NCI-H526 treated with DMSO at 0.1 percent for 48 hours (cell line): ENCODE results near the gene MOV10L1.

Experiments used
- DNase-seq: peaks from one replicate; lab custom pipeline; 2025; lab: John Stamatoyannopoulos, UW

The MOV10L1 gene

DNA sequence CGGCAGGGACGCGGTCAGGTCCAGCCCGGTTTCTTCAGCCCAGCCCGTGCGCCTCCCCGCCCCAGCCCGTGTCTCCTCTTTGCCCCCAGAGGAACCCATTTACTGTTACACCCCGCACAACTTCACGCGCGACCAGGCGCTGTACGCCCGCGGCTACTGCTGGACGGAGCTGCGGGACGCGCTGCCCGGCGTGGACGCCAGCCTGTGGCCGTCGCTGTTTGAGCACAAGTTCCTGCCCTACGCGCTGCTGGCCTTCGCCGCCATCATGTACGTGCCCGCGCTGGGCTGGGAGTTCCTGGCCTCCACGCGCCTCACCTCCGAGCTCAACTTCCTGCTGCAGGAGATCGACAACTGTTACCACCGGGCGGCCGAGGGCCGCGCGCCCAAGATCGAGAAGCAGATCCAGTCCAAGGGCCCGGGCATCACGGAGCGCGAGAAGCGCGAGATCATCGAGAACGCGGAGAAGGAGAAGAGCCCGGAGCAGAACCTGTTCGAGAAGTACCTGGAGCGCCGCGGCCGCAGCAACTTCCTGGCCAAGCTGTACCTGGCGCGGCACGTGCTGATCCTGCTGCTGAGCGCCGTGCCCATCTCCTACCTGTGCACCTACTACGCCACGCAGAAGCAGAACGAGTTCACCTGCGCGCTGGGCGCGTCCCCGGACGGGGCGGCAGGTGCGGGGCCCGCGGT lies 87.2 kb downstream of the MOV10L1 start:
- no peak for DNase-seq

DNA sequence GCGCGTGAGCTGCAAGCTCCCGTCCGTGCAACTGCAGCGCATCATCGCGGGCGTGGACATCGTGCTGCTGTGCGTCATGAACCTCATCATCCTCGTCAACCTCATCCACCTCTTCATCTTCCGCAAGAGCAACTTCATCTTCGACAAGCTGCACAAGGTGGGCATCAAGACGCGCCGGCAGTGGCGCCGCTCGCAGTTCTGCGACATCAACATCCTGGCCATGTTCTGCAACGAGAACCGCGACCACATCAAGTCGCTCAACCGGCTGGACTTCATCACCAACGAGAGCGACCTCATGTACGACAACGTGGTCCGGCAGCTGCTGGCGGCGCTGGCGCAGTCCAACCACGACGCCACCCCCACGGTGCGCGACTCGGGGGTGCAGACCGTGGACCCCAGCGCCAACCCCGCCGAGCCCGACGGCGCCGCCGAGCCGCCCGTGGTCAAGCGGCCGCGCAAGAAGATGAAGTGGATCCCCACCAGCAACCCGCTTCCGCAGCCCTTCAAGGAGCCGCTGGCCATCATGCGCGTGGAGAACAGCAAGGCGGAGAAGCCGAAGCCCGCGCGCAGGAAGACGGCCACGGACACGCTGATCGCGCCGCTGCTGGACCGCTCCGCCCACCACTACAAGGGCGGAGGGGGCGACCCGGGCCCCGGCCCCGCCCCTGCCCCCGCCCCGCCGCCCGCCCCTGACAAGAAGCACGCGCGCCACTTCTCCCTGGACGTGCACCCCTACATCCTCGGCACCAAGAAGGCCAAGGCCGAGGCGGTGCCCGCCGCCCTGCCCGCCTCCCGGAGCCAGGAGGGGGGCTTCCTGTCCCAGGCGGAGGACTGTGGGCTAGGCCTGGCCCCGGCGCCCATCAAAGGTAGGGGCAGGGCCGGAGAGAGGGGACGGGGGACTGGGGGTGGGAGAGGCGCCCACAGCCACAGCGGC lies 88.0 kb downstream of the MOV10L1 start:
- DNase-seq = no peak

DNA sequence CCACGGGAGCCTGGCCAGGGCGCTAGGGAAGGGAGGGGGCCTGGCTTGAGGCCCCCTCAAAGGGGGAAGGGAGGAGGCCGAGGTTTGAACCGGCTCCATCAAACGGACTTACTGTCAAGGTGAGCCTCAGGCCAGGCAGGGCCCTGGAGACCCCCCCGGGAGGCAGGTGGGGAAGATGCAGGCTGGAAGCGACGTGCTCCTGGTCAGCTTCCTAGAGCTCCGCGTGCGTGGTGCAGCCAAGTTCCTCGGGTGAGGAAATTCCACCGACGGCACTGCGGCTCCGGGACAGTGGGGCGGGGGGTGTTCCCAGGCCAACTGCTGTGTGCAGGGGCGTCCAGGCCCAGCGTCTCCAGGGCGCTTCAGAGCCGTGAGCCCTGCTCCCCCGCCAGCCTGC lies 88.7 kb downstream of the MOV10L1 start:
- DNase-seq = no peak

DNA sequence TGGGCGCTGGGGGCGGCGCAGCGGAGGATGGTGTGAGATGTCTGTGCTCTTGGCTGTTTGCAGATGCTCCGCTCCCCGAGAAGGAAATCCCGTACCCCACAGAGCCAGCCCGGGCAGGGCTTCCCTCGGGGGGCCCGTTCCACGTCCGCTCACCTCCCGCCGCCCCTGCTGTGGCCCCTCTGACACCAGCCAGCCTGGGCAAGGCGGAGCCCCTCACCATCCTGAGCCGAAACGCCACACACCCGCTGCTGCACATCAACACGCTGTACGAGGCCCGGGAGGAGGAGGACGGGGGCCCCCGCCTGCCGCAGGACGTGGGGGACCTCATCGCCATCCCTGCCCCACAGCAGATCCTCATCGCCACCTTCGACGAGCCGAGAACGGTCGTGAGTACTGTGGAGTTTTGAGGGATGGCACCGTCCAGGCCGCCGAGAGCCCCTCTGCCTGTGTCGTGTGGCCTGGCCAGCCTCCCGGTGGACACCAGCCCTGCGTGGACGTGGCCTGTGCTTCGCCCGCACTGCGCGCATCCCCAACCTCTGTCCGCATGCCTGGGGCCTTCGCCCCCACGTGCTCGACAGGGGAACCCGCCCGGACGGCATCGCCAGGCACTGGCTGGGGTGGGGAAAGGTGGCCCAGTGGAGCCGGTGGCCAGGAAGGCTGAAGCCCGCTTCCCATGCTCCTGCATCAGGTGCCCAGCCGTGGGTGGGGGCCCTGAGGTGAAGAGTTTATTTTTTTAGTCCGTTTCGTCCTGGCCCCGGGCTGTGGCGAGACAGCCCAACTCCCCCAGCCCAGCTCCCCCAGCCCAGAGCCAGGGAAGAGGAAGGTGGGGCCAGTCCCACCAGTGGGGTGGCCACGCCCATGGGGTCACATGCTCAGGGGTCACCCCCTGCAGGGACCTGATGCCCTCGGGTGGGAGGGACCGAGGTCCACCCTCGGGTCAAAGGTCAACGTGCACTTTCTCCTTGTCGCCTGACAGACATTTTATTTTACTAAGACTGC lies 89.4 kb downstream of the MOV10L1 start:
- no peak for DNase-seq

- DNase-seq = no peak
Observed at GRCh38 chr22:50179937-50180726, 90.3 kb downstream of the MOV10L1 start.

- no peak for DNase-seq
Observed at GRCh38 chr22:50180727-50181521, 91.1 kb downstream of the MOV10L1 start.

DNA sequence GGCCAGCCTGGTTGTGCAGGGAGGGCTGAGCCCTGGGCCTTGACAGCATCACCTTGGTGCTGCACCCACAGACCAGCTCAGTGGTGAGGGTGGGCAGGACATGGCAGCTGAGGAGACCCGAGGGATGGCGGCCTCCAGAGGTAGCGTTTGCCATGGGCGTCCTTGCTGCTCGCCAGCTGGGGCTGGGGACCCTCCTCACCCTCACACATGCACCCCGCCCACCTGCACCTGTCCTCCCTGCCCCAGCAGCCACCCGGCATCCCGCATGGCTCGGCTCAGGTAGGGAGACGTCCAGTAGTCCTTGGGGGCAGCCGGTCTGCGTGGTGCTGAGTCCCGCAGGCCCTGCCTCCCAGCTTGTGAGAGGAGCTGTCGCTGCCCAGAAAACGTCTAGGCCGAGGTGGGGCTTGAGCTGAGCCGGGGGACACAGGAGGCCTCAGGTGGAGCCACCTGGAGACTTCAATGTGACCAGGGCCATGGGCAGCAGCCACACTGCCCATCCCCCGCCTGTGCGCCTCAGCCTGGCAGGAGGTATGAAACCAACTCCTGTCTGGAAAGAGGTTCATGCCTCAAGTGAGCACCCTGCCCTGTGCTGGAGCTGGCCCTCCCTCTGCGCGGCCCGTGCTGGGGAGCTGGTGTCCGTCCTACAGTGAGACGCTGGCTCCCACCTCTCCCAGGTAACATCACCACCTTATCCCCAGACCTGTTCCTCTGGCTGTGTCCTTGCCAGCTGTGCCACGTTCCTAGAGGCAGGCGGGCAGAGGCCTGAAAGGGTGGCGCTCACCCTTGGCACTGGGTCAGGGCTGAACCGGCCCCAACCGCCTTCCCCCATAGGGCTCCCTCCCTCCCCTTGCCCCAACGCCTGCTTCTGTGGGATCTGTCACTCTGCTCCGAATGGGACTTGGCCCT lies 92.6 kb downstream of the MOV10L1 start:
- DNase-seq = no peak

GRCh38 chr22:50183141-50183971 lies 93.5 kb downstream of the MOV10L1 start:
- DNase-seq = no peak

DNA sequence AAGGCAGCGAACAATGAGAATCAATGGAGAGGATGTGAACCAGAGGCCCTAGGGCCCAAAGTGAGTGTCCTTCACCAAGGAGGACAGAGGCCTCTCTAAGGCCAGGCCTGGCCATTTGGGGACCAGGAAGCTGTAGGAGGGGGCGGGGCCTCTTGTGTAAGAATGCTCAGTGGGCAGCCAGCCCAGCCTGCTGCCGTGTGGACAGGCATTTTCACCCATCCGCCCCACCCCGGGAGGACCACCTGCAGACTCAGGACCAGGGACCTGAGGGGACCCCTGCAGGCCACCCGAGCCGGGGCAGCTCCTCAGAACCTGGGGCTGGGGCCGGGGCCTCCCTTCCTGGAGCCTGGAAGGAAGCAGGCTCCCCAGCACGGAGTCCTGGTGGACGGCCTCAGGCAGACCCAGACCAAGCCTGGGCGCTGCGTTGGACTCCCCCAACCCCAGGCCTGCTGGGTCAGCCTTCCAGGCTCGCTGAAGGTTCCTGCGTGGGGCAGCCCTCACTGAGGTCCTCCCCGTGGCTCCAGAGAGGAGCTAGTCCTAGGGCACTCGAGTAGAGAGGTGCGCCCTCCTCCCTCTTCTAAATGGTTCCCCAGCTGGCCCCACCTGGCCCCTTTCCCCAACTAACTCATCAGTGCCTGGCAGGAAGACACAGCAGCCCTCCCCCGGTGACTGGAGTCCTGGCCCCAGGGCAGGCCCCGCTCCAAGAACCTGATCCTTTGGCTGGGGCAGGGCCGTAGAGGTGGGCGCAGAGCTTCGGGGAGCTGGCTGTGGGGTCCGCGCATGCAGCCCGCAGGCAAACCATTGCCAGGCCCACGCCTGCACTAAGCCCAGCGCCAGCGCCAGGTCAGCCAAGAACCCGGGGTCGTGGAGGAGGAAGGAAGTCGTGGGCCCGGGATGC lies 94.4 kb downstream of the MOV10L1 start:
- DNase-seq = no peak

DNA sequence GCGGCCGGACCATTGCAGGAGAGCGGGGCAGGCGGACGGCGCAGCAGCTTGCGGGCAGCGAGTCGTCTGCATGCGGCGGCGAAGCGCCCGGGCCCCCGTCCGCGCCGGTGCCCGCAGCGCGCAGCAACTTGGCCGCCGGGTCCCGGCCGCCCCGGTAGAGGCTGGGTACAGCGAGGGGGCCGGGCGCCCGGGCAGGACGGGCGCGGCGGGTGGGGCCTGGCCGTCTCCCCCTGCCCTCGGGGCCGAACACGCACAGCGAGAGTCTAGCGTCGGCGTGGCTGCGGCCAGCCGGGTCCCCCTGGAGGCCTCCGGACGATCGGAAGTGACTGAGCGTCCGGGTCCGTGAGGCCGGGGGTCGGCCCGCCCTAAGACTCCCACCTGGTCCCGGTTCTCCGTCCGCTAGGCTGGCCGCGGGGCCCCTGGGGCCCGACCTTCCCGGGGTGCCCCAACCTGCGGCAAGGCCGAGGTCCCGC lies 95.1 kb downstream of the MOV10L1 start:
- DNase-seq = no peak

DNA sequence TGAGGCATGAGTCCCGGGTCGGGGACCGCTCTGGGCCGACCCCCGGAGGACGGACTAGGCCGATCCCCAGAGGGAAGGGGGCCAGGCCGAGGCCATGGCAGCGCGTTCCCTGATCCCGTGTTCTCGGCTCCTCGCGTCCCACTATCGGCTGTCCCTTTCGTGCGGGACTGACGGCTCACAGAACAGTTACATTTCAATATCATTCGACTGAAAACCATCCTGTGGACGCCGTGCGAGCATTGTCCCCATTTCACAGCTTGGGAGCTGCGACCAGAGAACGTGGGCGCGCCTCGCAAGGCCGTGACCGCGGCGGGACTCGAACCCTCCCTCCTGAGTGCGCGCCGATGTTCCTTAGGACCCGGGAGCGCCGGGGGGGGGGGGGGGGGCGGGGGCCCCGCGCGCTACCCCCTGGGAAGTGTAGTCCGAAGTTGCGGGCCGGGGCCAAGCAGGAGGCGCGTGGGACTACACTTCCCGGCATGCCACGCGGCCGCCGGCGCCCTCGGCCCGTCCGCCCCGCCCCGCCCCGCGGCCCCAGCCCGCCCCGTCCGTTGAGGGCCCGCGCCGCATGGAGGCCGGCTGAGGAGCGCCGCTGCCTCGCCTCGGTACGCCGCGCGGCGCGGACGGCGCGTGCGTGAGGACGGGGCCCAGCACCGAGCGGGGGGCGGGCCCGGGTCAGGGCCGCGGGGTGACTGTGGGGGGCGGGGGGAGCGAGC lies 95.7 kb downstream of the MOV10L1 start, which contains the start of gene TRABD:
Gene TRABD (plus strand): TSS at position 539 of the 713 bp plus-strand sequence. CDS start 7,148 bp downstream, outside the sequence.
- DNase-seq = peak; percentile 31

- DNase-seq = no peak
Observed at GRCh38 chr22:50186181-50186714, 96.4 kb downstream of the MOV10L1 start.

DNA sequence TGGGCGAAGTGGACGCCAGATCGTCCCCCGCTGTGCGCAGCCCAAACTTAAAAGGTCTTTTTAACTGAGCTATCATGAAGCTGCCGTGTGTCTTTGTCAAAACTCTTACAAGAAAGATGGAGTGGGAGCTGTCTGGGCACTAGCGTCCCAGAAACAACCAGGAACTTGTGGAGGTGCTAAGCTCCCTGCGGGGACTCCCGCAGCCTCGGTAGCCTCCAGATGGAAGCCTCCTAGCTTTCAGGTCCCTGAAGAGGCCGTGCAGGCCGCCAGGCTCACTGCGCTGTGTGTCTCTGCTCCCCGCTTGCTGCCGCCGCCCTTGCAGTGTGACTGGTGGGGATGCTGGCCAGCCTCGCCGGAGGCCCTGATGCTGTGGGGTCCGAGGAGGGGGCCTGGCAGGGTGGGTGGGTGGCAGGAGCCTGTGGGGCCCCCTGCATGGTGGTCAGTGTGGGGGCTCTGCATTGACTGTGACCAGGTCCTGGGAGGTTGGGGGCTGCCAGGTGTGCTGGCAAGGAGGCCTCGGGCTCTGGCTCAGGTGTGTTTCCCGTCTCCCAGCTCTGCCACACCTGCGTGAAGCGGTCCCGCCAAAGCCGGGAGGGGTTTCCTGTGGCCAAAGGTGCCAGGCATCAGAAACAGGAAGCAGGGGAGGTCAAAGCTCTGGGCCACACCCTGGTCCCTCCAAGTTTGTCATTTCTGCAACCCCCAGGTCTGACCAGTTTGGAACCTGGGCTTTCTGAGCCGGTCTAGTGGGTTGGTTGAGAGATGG lies 97.1 kb downstream of the MOV10L1 start:
- DNase-seq = no peak

- no peak for DNase-seq
Observed at GRCh38 chr22:50188356-50188755, 98.5 kb downstream of the MOV10L1 start.

GRCh38 chr22:50189184-50189848 lies 99.5 kb downstream of the MOV10L1 start:
- DNase-seq = no peak
